Umbilical cord (tissue), 2 donors: ENCODE measurements around the gene TYRO3. TPM values are rescaled to one million over a fixed set of nuclear protein-coding genes. Genes with fewer than 3 reads are reported as not detected.

Experiments
- DNase-seq: peaks from one replicate; pipeline ENCODE4 v3.0.0-alpha.2; 2015; ENCODE audit warnings: low spot score
- total RNA-seq: library from RNA; depleted of rRNA; stranded (reverse); fragments of >200 nt; gene quantifications from one replicate; pipeline ENCODE4 v1.2.3, GENCODE V29; 2014; ENCODE audit warnings: low replicate concordance; ENCODE audit not compliant: insufficient read depth

Gene TYRO3
- total RNA-seq = 5.5 TPM

- peak; percentile 63 for DNase-seq
These were observed at the start of gene TYRO3 for GRCh38 chr15:41558400-41559238. TYRO3 (plus strand) TSS chr15:41559212; CDS start chr15:41559258, 46 bp downstream.

DNA sequence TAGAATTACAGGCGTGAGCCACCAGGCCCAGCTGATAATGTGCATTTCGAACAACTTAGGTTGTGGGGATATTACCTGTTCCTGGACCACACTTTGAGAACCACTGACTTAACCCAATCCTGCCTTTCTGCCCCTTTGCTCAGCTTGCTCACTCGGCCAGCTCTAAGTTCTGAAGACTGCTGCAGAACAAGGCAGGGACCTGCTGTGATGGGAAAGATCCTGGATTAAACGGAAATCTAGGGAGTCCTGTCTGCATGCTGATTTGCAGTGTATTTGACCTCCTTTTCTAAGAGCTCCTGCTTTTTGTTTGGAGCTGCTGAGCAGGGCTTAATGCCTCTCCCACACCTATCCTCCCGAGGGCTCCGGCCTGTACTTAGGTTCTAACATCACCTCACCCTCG lies 48.3 kb upstream of the TYRO3 start:
- DNase-seq = no peak

DNA sequence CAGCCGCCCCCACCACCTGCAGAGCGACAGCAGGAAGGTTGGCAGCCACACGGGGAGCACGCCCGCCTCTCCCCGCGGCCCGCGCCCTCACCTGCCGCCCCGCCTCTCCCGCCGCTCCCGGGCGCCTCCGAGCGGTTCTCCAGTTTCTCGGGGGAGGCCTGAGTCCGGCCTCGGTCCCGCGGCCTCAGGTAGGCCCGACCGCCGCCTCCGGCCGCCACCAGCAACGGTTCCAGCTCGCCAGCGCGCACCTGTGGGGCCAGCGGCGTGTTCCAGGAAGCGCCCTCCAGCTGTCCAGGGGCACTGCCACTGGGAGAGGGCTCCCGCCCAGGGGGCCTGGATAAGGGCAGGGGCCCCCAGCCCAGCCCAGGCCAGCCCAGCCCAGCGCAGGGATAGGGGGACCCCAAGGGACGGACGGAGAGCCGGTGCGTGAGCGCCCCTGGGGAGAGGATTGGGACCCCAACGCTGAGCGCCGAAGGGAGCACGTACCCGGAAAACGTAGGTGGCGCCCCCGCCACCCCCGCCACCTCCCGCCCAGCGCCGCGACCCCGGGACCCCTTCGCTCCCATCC lies 47.6 kb upstream of the TYRO3 start:
- no peak for DNase-seq

- DNase-seq = no peak
These were observed 47.1 kb upstream of the TYRO3 start for GRCh38 chr15:41511899-41512369.

DNA sequence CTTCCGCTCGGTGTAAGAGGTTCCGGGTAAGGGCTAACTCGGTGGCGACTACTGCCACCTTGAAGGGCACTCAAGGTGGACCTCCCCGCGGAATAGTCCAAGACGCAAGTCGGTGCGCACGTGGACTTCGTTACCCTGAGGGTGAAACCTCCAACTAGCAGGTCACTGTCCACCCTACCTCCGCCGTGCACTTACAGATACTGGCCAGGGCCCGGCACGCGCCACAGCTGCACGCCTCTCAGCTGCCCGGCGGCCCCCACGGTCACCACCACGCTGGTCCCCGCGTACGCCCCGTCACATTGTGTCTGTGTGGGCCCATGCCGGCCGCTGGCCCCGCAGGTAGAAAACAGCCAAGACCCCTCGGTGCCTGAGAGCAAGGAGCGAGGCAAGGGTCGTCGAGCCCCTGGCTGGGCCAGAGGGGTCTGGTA lies 46.5 kb upstream of the TYRO3 start:
- no peak for DNase-seq

DNA sequence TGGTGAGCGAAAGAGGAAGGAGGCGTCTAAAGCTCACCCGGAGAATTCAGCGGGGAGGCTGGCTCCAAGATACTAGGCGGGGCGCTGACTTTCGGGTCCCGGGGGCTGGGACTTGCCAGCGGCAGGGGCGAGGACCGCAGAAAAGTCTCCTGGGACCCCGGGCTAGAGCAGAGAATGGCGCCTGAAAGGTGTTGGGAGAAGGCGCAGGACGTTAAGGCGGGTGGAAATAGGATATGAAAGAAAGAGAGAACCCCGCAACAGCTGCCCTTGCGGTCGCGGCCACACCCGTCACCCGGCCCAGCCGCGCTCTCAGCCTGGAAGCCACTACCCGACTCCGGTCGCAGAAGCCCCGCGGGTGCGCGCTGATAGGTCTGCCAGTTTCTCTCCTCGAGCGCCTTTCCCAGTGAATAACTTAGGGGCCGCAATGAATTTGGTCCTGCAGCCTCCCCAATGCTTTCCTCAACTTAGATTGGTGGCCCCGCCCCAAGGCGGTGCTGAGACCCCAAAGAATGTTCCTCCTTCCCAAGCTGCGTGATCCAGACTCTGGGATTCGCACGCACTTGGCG lies 46.0 kb upstream of the TYRO3 start:
- DNase-seq = no peak

DNA sequence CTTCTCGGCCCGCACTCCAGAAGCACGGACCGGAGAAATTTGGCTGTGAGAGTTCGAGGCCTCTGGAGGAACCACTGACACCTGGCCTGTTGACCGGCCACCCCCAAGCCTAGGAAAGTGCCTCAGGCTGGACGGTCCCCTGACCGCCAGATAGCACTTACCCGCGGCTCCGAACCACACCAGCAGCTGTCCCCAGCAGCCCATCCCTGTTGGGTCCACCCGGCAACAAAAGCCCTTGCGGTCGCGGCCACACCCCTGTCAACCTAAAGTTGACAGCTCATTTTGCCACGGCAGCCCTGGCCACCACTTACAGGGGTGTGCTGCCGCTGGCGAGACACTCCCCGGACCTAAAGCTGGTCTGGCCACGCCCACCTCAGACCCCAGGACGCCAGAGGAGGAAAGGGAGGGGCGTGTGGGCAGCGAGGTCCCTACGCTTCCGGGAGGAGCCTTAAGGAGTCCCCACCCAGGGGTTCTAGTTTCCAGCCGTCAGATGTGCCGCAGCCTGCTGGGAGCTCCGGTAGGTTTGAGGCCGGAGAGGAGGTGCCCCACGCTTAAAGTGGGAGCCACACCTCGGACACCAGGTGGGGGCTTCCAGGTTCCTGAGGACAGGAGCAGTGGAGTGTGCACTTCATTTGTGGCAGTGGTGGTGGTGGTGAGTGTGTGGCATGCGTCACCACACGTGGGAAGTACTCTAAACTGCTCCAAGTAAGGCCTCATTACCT lies 45.3 kb upstream of the TYRO3 start, which contains the start of gene LTK:
TSS of gene LTK (minus strand) at position 322 of the 722 bp plus-strand sequence. CDS start at position 204, 118 bp downstream.
- peak; percentile 28 for DNase-seq

DNA sequence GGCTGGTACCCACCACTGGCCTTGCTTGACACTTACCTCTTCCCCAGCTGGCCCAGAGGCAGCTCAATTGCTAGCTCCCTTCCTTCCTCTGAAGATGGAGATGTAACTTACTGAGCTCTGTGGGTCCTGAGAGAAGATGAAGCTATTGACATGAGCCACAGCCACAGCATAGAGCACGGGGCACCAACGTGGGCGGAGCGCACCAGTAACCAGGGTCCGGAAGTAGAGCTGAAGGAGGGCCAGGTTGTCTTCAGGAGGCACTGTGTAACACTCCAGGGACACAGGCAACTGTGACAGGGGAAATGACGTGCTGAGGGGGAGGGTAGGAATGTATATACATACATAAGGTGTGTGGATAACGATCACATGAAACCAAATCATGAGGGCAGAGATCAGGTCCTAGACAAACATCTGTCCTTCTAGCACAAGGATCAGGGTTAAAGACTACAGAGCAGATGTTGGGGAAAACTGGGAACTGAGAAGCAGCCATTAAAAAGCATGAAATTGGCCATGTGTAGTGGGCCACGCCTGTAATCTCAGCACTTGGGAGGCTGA lies 41.0 kb upstream of the TYRO3 start:
- no peak for DNase-seq

- no peak for DNase-seq
These were observed 38.4 kb upstream of the TYRO3 start for GRCh38 chr15:41520636-41521035.

DNA sequence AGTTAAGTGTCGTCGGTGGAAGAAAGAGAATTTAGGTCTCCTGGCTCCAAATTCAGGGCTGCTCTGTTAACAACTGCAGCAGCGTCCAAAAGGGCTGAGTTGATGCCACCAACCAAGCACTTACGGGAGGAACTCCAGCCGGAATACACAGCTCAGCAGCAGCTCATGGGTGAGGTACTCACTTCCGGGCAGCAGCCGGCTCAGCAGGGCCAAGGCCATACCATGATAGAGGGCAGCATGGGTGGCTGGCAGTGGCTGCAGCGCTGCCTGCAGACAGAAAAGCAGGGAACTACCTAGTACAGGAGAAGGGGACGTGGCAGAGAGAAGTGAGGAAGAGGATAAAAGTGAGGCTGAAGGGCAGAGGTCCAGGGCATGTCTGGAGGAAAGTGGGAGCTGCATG lies 37.4 kb upstream of the TYRO3 start:
- DNase-seq = no peak

DNA sequence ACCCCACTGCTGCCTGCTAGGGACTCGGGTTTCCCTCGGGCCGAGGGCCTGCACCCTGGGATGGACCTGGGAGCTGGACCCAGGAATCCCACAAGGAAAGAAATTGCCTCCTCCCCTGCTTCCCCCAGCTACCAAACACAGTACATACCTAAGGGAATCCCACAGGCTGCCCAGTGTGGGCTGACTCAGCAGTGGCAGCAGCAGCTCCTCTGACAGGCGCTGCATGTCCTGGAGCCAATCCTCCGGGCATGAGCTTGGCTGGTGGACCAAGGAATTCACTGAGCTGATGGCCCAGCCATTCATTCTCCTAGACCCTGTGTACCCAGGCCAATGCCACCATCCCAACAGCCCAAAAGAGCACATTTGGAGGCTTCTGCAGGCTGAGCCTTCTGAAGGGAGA lies 35.9 kb upstream of the TYRO3 start:
- DNase-seq = no peak

DNA sequence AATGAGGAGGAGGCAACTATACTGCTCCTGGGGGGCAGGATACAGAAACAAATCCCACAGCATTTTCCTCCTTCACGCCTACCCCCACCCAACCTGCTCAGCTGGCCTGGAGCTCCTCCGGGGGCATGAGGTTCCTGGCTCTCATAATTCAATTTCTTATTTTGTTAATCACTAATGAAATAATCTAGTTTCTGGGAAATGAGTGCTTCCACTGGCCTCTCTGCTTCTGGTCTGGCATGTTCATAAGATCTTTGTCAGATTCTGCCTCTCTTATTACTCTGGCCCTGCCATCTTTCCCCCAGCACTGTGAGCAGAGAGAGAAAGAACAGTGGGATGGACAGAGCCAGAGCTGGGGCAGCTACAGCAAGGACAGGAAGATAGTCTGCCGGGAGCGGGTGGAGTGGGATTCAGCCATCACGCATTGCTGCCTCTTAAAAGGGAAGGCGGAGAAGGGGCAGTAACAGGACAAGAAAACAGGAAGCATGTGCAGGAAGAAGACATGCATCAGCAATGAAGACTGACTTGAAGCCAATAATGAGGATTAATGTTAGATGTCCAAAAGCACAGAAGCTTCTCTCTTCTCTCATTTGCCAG lies 28.6 kb upstream of the TYRO3 start:
- DNase-seq = no peak

GRCh38 chr15:41535544-41535943 lies 23.5 kb upstream of the TYRO3 start:
- no peak for DNase-seq

DNA sequence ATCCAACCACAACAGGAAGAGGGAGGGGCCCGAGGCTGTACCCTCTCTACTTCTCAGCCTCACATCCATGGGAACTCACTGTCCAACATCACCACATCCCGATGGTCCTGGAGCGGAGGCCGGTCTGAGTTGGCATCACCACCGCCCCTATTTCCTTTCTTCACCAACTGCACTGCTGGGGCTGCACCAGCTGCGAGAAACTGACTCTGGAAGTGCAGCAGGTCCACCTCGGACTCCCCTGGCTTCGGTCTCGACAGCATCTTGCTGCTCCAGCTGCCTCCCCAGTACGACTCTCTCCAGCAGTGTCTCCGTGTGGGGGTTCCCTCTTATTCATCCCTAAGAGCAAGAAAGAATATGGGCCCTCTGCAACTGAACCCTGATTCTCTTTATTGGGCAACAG lies 22.1 kb upstream of the TYRO3 start:
- DNase-seq = no peak

- no peak for DNase-seq
These were observed 15.5 kb upstream of the TYRO3 start for GRCh38 chr15:41543521-41543870.

GRCh38 chr15:41544650-41545015 lies 14.4 kb upstream of the TYRO3 start:
- no peak for DNase-seq

DNA sequence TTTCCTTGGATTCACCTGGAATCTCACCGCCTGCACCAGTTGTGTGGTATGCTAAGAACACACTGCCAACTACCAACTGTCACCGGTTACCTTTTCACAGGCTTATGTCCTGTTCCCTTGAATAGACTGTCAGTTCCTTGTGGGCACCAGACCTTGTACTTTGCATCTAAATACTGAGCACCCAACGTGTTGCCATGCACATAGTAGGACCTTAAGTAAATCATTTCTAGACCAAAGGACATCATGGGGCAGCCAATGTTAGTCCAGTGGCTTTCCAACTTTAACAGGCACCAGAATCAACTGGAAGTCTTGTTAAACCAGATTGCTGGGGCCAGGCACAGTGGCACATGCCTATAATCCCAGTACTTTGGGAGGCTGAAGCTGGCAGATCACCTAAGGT lies 13.8 kb upstream of the TYRO3 start:
- DNase-seq = no peak

DNA sequence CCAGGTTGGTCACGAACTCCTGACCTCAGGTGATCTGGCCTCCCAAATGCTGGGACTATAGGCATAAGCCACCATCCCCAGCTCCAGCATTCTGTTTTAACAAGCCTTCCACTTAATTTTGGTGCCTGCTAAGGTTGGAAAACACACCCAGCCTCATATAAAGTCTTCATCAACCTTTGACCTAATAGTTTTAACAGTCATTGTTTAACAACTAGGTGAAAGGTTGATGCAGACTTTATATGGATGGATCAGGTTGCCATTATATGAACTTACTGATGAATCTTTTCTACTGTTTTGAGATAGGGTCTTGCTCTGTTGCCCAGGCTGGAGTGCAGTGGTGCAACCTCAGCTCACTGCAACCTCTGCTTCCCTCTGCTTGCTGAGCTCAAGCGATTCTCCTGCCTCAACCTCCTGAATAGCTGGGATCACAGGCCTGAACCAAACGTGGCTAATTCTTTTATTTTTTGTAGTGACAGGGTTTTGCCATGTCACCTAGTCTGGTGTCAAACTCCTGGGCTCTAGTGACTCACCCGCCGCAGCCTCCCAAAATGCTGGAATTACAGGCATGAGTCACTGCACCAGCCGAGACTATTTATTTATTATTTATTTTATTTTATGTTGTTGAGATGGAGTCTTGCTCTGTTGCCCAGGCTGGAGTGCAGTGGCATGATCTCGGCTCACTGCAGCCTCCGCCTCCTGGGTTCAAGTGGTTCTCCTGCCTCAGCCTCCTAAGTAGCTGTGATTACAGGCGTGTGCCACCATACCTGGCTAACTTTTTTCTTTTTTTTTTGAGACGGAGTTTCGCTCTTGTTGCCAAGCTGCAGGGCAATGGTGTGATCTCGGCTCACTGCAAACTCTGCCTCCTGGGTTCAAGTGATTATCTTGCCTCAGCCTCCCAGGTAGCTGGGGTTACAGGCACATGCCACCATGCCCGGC lies 11.9 kb upstream of the TYRO3 start:
- DNase-seq = no peak

- DNase-seq = no peak
These were observed 8.8 kb upstream of the TYRO3 start for GRCh38 chr15:41550066-41550775.

- DNase-seq = no peak
These were observed 5.3 kb upstream of the TYRO3 start for GRCh38 chr15:41553731-41554130.
